GM12872 (cell line): ENCODE results near the gene PRKAR1B.

ENCODE experiments used
- CTCF ChIP-seq: IDR thresholded peaks from 3 replicates; pipeline ENCODE4 v1.5.1; 2011; ENCODE audit warnings: low read depth, mild to moderate bottlenecking, low read length, moderate library complexity; ENCODE audit not compliant: insufficient read depth

PRKAR1B gene

GRCh38 chr7:594212-594913 lies 132.7 kb downstream of the PRKAR1B start:
- no peak for TF ChIP-seq CTCF

- TF ChIP-seq CTCF: no peak
Measured at GRCh38 chr7:593324-594115, 133.6 kb downstream of the PRKAR1B start.

- TF ChIP-seq CTCF: no peak
Measured at GRCh38 chr7:591856-592628, 135.0 kb downstream of the PRKAR1B start.

GRCh38 chr7:590731-591551 lies 136.1 kb downstream of the PRKAR1B start:
- TF ChIP-seq CTCF: no peak

- TF ChIP-seq CTCF: no peak
Measured at GRCh38 chr7:589781-590575, 137.1 kb downstream of the PRKAR1B start.

- no peak for TF ChIP-seq CTCF
Measured at GRCh38 chr7:587767-588166, 139.3 kb downstream of the PRKAR1B start.
